Embryonic facial prominence (tissue), 1 donor: ENCODE measurements around the gene FOXD1.
"Not testable (repeated sequence)": the region's sequence is repeated elsewhere in the genome, so short reads cannot be mapped to it uniquely, and the experiment has no call there.

ENCODE experiments used
- DNase-seq: peaks from one replicate; pipeline ENCODE4 v3.0.0-alpha.2; 2016; ENCODE audit errors: extremely low spot score

Gene FOXD1

DNA sequence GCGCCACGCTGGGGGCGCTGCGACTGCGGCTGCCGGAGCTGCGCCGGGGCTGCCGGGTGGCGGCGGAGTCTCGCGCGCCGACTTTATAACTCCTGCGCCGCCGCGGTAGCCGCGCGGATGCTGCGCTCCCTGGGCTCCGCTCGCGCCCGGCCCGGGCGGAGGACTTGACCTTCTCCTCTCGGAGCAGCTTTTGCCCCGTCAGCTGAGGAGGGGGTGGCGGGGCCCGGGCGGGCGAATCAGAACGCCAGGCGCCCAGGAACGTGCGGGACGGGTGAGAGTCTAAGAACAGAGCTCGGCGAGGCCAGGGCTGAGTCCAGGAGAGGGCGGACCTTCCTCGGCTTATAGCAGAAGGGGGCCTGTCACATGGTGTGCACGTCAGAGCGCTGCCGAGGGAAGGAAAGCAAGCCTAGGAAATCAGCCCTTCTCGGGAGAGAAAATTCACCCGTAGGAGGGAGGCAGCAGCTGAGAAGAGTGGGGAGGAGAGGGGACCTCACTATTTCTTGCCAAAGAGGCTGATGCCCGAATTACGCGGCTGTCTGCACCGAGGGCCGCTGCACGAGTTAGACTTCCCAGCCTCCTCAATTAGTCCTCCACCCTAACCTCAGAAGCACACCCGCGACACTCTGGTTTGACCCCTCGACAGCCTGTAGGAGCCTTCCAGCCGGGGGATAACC, at the start of gene FOXD1:
TSS of gene FOXD1 (minus strand) at position 315 of the 674 bp plus-strand sequence. CDS start 415 bp downstream, outside the sequence.
- no peak for DNase-seq

DNA sequence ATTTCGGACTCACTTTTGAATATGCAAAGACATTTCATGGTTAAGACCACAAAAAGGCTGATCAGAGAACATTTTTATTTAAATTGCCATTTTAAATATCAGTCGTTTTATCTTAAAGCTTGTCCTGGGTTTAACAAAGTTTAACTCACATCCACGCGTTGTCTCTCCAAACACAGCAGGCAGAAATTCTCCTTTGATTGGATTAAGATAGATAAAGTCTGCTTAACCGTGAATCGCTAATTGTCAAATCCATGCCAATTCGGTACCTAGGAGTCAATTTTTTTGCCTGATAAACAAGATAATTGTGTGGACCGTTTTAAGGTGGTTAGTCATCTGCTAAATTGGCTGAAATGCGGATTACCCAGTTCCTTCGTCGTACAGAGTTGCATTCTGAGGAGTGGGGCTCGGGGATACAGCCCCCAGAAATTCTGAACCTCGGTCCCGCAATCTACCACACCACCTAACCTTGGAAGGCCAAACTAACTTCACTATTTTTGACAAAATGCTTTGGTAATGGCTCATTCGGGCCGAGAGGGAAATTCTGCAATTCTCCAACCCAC, 49.0 kb upstream of the FOXD1 start:
- DNase-seq = no peak

DNA sequence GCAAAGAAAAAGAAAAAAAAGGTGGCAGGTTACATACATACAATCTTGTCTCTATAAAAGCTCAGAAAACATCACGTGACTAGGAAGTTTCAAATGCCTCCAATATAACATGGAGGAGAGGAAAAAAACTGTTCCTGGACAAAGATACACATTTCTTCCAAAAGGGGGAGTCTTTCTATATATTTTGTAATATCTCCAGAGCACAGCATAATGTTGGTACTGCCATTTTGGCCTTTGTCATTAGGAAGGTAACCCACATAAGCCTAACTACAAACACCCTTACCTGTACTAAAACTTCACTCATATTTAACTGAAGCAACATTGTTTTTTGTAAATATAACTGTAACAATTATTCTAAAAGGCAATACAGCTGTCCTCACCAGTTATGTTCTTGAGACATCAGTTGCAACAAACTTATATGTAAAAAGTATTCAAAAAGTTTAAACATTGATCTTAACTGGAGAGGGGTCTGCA, 48.4 kb upstream of the FOXD1 start:
- DNase-seq = peak; percentile 71

DNA sequence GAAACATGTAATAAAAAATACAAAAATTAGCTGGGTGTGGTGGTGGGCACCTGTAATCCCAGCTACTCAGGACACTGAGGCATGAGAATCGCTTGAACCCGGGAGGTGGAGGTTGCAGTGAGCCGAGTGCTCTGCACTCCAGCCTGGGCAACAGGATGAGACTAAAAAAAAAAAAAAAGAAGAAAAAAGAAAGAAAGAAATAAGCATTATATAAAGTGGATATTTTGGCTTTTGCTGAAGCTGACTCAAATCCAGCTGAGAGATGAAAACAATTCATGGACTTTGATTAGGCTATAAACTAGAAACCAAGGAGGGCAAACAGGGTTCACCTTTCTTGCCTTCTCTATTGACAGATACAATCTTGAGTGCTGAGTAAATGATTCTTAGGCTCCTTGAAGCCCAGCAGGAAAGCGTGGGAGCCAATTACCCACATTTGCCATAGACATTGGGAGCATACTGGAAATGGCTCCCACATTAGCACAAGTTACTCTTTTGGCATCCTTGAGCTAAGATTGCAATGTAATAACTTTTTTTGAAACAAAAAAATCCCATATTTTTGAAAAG, 47.3 kb upstream of the FOXD1 start:
- DNase-seq = no peak

DNA sequence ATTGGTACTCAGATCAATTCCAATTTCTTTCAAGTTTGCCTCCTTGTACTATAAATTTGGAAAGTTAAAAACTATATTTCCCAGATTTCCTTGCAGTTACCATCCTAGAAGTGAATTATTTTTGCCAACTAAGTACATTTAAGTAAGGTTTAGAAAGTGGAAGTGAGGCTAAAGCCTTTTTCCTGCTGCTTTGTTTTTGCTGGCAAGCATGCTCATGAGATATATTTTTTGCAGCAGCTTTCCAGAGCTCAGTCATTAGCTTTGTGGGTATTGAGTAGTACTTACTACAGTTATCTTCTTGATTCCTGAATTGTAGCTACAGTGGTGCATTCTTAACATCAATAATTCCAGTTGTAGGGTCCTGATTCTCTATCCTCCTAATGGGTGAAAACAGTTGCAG, 46.1 kb upstream of the FOXD1 start:
- no peak for DNase-seq

DNA sequence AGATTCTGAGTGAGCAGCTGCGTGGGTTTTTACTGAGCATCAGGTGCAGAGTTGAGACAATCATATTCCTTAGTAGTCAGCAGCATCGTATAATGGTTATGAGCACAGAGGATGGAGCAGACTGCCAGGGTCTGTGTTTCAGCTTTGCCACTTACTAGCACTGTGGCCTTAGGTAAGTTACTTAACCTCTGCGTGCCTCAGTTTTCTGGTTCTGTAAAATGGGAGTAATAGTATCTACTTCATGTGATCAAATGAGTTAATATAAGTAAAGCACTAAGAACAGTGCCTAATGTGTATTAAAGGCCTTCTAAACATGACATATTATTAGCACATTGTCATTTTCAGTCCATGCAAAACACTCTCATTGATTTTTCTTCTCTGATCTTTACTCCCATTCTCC, 44.8 kb upstream of the FOXD1 start:
- DNase-seq = no peak

DNA sequence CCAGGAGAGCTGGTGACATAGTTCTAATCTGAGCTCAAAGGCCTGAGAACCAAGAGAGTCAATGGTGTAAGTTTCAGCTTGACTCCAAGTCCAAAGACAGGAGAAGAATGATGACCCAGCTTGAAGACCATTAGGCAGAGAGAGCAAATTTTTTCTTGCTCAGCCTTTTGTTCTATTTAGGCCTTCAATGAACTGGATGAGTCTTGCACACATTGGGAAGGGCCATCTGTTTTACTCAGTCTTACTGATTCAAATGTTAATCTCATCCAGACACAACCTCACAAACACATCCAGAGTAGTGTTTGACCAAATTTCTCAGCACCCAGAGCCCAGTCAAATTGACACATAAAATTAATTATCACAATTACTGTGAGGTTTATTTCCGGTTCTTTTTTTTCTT, 42.6 kb upstream of the FOXD1 start:
- DNase-seq = no peak

DNA sequence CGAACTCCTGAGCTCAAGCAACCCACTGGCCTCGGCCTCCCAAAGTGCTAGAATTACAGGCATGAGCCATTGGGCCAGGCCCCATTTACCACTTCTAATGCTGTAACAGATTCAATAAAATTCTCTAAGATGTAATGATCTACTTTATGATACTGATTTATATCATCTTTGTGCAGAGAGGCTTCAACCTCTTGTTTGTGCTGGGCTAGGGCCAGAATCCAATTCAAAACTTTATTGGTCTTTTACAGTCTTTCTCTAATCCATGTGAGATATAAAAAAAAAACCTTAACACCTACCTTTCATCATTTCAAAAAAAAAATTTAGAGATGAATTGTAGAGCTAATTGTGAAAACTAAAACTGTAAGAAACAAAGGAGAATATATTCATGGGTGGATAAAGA, 41.5 kb upstream of the FOXD1 start:
- no peak for DNase-seq

DNA sequence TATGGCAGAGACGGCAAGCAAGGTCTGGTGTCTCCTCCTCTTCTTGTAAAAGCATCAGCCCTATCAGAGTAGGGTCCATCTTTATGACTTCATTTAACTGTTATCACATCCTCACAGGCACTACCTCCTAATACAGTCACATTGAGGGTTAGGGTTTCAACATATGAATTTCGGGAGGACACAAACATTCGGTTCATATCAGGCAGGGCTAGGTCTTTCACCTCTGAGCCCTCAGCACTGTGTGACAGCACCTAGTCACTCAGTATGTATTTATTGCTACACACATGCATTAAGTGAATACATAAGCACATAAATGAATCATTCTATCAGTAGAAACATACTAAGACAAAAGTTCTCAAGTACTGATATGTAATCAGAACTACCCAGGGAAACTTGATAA, 40.2 kb upstream of the FOXD1 start:
- DNase-seq = no peak

DNA sequence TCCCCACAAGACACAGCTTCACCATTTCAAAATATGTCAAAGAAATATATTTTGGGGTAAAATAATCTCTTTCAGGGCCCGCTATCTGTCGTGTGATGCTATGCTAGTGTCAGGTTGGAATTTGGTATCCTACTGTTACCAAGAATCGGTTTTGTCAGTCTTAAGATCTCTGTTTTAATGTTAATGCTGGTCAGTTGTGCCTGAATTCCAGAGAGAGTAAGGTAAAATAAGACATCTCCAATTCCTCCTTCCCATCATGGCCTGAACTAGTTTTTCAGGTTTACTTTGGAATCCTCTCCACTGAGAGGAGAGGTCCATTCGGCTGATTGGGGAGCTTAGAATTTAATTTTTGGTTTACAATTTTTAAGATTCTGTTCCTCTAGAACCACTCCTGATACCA, 39.2 kb upstream of the FOXD1 start:
- no peak for DNase-seq

DNA sequence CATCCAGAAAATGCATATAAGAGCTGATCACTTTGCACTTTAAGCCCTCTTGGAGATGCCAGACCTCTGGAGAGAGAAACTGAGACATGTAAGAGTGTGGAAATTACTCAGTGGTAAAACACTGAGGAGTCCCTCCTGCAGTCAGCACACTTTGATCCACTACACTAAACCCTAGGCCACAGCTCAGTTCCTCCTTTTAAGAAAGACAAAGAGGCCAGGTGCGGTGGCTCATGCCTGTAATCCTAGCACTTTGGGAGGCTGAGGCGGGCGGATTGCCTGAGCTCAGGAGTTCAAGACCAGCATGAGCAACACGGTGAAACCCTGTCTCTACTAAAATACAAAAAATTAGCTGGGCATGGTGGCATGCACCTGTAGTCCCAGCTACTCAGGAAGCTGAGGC, 38.7 kb upstream of the FOXD1 start:
- not testable (repeated sequence) for DNase-seq

DNA sequence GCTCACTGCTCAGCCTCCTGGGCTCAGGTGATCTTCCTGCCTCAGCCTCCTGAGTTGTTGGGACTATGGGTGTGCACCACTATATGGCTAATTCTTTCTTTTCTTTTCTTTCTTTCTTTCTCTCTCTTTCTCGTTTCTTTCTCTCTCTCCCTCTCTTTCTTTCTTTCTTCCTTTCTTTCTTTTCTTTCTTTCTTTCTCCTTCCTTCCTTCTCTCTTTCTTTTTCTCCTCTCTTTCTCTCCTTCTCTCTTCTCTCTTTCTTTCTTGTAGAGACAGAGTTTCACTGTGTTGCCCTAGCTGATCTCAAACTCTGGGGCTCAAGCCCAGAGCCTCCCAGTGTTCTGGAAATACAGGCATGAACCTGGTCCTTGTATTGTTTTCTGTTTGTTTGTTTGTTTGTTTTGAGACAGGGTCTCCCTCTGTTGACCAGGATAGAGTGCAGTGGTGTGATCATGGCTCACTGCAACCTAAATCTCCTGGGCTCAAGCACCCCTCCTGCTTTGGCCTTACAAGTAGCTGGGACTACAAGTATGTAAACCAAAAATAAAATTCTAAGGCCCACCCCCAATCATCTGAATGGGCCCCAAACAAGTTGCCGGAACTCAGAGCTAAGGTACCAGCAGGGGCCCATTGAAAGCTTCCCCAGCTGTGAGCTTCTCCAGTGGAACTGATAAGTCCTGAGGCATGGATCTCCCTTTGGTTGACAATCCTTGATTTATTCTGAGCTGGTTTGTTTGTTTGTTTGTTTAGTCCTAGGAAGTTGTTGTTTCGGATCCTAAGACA, 37.7 kb upstream of the FOXD1 start:
- DNase-seq = no peak

DNA sequence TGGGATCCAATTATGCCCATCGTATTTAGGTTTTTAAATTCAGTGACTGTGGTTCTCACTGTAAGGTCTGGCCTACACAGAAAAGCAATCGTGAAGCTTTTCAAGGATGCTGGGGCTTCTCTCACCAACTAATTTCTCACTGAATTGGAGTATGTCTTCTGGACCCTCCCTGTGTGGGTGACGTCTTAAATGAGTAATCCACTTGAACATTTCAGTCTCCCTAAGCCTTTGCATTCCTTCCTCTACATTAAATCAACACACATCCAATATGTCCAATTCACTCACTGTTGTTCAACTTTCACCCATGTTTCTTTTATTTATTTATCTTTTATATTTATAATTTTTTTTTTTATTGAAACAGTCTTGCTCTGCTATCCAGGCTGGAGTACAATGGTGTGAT, 37.1 kb upstream of the FOXD1 start:
- DNase-seq = no peak

DNA sequence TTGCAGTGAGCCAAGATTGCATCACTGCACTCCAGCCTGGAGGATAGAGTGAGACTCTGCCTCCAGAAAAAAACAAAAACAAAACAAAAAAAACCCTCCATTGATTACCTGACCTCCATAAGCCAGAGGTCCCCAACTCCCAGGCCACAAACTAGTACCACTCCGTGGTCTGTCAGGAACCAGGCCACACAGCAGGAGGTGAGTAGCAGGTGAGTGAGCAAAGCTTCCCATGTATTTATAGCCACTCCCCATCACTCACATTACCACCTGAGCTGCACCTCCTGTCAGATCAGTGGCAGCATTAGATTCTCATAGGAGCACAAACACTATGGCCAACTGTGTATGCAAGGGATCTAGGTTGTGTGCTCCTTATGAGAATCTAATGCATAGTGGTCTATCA, 35.9 kb upstream of the FOXD1 start:
- DNase-seq = no peak

DNA sequence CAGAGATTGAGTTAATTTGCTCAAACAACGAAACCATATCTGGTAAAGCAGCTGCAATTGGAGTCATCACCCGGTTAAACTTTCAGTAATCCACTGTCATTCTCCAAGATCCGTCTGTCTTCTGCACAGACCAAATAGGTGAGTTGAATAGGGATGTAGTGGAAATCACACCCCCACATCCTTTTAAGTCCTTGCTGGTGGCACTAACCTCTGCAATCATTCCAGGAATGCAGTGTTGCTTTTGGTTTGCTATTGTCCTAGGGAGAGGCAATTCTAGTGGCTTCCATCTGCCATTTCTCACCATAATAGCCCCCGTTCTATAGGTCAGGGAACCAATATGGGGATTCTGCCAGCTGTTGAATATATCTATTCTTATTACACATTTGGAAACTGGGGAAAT, 35.1 kb upstream of the FOXD1 start:
- no peak for DNase-seq

DNA sequence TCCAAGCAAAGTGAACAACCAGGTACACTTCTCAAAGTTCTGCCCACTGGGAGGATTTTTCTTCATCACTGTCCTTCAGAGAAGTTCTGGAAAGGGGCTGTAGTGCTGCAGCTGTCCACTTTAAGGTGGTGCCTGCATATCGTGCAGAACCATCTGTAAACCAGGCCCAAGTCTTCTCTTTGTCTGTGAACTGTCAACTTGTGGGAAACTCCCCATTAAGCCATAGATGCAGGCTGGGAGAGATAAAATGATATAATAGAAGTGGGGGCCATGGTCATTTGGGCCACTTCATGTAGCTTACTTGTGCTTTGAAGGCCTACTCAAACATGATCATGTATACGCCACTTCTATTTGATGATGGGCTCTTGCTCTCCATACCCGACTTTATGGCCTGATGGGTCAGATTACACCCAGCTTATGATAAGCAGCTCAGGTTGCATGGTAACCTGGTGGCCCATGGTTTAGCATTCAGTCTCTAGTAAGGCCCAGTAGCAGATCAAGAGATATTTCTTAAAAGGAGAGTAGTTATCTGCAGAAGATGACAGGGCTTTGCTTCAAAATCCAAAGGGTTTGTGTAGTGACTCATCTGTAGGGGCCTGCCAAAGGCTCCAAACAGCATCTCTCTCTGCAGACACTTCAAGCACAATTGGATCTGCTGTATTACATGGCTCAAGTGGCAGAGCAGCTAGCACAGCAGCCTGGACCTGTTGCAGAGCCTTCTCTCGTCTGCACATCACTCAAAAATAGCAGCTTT, 34.0 kb upstream of the FOXD1 start:
- DNase-seq = no peak

DNA sequence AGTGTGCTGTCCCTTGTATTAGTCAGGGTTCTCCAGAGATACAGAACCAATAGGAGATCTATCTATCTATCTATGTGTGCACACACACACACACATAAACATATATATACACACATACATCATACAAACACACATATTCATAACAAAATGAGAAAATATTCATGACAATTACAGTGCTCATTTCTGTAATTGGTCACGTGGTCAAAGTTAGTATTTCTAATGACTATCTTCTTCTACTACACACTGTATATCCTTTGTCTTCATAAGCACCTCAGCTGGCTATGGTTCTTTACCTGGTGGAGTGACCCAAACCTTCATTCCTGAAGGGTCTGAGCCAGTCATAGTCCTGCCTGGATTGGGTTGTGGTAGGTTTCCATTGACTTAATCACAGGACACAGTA, 31.9 kb upstream of the FOXD1 start:
- DNase-seq = no peak

DNA sequence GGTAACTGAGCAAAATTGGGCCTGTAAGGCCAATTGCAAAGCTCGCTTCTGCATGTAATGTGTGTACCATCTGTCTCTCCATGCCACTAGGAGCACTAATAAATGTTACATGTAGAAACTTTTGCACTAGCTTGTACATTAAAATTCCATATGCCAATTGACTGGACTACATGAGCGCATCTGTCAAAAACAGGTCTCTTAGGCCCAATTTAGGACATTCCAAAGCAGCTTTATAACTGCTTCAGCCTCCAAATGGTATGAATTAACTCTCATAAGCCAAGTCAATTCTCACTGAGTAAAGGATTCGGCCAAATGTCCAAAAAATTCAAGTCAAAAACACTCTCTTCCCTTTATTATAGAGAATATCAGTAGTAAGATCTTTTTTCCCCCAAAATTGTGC, 23.5 kb upstream of the FOXD1 start:
- DNase-seq = no peak

DNA sequence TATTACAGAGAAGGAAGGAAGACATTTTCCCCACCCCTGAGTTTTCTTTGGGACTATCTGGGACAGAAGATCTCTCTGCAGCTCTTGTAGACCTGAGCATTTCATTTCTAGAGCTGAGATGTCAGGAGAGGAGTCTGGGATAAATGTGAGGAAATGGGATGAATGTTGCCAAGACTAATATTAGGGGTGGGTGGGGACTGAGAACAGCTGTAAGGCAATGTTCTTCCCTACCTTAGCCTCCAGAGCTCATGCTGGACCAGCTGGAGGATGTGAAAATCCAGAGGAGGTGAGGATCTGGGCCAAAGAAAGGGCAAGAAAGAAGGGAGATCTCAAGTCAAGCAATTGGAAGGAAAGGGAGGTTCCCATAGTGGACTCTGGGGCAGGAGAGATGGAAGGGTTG, 23.1 kb upstream of the FOXD1 start:
- DNase-seq = no peak

DNA sequence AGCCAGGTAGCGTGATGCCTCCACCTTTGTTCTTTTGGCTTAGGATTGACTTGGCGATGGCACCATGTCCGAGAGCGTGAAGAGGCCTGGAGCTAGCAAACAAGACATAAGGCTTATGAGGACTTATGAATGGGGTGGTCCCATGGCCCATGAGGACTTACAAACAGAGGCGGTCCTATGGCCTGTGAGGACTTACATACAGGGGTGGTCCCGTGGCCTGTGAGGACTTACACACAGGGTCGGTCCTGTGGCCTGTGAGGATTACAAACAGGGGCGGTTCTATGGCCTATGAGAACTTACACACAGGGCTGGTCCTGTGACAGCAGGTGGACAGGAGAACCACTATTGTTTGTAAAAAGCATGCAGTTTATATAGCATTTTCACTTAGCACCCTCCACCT, 21.3 kb upstream of the FOXD1 start:
- no peak for DNase-seq

DNA sequence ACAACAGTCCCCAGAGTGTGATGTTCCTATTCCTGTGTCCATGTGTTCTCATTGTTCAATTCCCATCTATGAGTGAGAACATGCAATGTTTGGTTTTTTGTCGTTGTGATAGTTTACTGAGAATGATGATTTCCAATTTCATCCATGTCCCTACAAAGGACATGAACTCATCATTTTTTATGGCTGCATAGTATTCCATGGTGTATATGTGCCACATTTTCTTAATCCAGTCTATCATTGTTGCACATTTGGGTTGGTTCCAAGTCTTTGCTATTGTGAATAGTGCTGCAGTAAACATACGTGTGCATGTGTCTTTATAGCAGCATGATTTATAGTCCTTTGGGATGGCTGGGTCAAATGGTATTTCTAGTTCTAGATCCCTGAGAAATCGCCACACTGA, 20.1 kb upstream of the FOXD1 start:
- not testable (repeated sequence) for DNase-seq
